Measurements from ENCODE around the gene GALNT10.

- TF ChIP-seq CTCF (IDR thresholded peaks at IDR 0.05; ENCODE audit: control extremely low read depth in 1 of 3, insufficient read depth in 1 of 3, low read depth in 1 of 3, low read length in 3 of 3) (no peak), ASH2L (IDR thresholded peaks at IDR 0.05; ENCODE audit: low read length) (no peak), POLR2A (IDR thresholded peaks at IDR 0.05; ENCODE audit: control extremely low read depth in 1 of 2, low read depth in 2 of 2, low read length in 2 of 2) (no peak), EGR1 (IDR thresholded peaks at IDR 0.05; ENCODE audit: borderline replicate concordance, low read depth, low read length) (no peak), MAX (IDR thresholded peaks at IDR 0.05) (no peak), EP300 (IDR thresholded peaks at IDR 0.05; ENCODE audit: borderline replicate concordance in 1 of 2, low read depth in 2 of 2, low read length in 2 of 2) (no peak), ATF2 (IDR thresholded peaks at IDR 0.05; ENCODE audit: low read length) (no peak), YY1 (IDR thresholded peaks at IDR 0.05; ENCODE audit: low read depth, low read length) (no peak), EZH2 (IDR thresholded peaks at IDR 0.05; ENCODE audit: low read depth, low read length, severe bottlenecking) (no peak)
These were observed 12.1 kb downstream of the GALNT10 start for GRCh38 chr5:154202379-154203260.
